GM21576 (cell line): ENCODE data around the gene CDC20.
A peak's percentile ranks its signal among the peaks of the same experiment; 100 is the strongest.

Experiments used
- ATAC-seq: cut with Tn5 transposase; IDR thresholded peaks from one replicate; pipeline ENCODE4 v1.9.1; 2021; ENCODE audit warnings: mild to moderate bottlenecking, moderate library complexity; ENCODE audit not compliant: unreplicated experiment

CDC20 gene

DNA sequence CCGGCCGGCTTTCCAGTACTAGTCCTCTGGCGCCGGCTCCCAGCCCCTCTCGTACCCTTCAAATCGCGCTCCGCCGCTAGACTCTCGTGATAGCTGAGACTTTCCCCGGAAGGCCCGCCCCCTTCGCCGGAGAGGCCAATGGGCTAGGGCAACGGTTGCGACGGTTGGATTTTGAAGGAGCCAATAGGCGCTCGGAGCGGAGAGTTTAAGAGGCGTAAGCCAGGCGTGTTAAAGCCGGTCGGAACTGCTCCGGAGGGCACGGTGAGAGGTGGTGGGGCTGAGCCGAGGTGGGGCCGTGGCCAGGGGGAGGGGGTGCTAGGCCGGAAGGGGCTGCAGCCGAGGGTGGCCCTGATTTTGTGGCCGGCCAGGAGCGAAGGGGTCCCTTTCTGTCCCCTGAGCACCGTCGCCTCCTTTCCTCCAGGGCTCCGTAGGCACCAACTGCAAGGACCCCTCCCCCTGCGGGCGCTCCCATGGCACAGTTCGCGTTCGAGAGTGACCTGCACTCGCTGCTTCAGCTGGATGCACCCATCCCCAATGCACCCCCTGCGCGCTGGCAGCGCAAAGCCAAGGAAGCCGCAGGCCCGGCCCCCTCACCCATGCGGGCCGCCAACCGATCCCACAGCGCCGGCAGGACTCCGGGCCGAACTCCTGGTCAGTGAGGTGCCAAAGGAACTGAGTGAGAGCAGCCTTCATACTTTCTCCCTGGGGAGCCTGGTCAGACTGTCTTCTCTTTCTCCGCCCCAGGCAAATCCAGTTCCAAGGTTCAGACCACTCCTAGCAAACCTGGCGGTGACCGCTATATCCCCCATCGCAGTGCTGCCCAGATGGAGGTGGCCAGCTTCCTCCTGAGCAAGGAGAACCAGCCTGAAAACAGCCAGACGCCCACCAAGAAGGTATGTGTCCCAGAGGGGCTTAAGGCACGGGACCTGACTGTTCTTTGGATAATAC lies at the start of gene CDC20:
Gene CDC20, plus strand, starts transcription at position 236 of the 948 bp plus-strand sequence. Its CDS starts 235 bp downstream, at position 471.
- ATAC-seq = peak; percentile 91

GRCh38 chr1:43309405-43310025 lies 49.3 kb upstream of the CDC20 start:
- ATAC-seq = no peak

DNA sequence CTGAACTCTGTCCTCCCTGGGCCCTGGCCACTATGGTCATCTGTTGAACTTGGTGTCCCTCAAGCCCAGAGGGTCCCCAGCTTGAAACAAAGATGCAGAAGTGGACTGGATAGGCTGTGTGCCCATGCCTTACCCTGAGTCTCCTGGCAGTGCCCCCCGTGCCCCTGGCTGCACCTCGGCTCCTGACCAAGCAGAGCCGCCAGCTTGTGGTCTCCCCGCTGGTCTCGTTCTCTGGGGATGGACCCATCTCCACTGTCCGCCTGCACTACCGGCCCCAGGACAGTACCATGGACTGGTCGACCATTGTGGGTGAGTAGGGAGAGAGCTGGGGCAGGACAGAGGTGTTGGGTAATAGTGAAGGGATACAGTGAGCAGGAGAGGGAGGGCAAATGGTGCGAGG lies 47.3 kb upstream of the CDC20 start:
- ATAC-seq = no peak

- ATAC-seq = no peak
Measured at GRCh38 chr1:43312212-43312623, 46.6 kb upstream of the CDC20 start.

- ATAC-seq = no peak
Measured at GRCh38 chr1:43312663-43313515, 45.9 kb upstream of the CDC20 start.

GRCh38 chr1:43313771-43314170 lies 45.0 kb upstream of the CDC20 start:
- ATAC-seq = no peak

GRCh38 chr1:43314233-43314632 lies 44.5 kb upstream of the CDC20 start:
- no peak for ATAC-seq

DNA sequence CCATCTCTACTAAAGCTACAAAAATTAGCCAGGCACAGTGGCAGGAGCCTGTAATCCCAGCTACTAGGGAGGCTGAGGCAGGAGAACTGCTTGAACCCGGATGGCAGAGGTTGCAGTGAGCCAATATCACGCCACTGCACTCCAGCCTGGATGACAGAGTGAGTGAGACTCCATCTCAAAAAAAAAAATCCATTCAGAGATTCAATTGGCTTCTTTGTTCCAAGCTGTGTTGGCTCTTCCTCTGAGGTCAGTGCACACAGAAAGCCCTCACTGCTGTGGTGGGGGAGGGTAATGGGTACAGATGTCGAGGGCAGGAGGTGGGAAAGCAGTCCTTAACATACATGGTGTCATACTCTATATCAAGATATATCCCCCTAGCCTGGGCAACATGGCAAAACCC lies 43.3 kb upstream of the CDC20 start:
- ATAC-seq = no peak

DNA sequence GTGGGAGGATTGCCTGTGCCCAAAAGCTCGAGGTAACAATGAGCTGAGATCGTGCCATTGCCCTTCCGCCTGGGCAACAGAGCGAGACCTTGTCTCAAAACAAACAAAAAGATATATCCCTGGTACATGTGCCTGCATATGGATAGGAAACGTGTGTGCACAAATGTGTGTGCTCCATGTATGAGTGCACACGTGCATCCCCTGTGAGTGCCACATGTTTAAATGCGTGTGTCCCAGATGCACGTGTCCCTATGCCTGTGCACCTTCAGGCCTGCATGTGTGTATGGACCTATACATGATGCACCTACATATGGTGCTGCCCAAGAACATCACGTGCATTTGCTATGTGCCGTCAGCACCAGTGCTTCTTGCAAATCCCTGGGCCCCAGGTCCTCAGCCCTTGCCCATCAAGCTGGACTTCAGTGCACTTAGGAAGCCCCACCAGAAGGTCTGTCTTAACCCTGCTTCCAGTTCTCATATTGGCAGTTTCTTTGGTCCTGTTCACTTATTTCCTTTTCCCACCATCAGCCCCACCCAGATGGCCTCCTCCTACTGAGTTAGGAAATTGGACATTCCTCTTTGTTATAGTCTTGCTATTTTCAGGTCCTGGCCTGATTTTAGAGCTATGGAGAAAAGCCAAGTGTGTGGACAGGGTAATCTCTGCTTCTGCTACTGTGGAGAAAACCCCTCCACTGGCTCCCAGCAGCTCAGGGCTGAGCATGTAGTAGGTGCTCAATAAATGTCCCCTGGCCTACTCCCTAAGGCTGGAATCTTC lies 42.6 kb upstream of the CDC20 start:
- no peak for ATAC-seq

GRCh38 chr1:43316738-43317520 lies 41.9 kb upstream of the CDC20 start:
- ATAC-seq = no peak

DNA sequence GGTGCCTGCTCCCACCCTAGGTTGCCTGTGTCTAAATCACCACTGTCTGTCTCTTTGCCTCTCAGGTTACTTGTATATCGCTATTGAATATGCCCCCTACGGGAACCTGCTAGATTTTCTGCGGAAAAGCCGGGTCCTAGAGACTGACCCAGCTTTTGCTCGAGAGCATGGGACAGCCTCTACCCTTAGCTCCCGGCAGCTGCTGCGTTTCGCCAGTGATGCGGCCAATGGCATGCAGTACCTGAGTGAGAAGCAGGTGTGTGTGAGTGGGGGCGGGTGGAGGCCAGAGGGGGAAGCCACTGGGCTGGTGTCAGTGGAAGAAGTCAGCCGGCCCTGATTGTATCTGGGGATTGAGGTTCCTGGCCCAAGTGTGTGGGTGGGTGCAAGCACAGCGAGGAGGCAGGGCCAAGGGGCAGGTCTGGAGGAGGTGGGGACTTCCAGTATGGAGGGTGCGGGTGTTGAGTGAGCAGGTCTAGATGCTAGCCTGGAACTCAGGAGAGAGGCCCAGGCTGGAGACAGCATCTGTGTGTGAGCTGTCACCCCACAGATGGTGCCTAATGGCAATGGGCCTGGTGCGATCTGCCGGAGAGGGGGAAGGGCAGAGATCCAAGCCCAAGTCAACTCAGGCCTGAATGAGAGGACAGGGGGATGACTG lies 40.8 kb upstream of the CDC20 start:
- ATAC-seq = no peak

DNA sequence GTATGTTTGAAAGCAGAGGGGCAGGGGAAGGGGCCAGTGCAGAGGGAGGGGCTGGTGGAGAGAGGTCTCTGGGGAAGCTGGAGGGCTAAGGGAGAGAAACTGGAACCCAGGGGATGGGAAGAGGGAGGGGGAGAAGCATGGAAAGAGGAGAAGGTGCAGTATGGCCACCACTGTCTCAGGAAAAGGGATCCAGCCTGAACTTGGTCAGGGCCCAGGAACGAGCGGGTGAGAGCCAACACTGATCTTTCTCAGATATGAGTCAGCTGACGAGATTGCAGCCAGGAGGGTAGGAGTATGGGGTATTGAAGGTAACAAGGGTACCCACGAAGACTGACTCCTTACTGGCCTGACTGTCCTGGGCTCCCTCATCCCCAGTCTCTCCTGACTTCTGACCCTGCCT lies 40.0 kb upstream of the CDC20 start:
- ATAC-seq = no peak

- ATAC-seq = no peak
Measured at GRCh38 chr1:43319288-43319687, 39.5 kb upstream of the CDC20 start.

DNA sequence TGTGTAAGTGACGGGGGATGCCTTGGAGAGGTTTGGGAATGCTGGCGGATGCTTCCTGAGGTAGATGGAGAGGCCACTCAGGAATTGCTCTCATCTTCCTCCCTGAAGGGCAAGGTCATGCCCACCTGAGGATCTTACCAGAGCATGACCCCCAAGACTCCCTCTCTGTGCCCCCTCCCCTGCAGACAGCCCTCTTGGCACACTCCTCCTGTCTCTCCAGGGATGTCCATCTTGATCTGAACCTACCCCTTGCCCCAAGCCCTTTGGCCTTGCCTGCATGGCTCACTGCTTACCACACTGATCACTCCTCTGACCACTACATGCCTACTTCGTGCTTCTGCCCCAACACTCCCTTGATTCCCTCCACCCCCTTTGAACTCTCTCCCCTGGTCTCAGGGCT lies 39.0 kb upstream of the CDC20 start:
- no peak for ATAC-seq

GRCh38 chr1:43321331-43321891 lies 37.4 kb upstream of the CDC20 start:
- no peak for ATAC-seq

GRCh38 chr1:43322506-43322905 lies 36.3 kb upstream of the CDC20 start:
- ATAC-seq = no peak

DNA sequence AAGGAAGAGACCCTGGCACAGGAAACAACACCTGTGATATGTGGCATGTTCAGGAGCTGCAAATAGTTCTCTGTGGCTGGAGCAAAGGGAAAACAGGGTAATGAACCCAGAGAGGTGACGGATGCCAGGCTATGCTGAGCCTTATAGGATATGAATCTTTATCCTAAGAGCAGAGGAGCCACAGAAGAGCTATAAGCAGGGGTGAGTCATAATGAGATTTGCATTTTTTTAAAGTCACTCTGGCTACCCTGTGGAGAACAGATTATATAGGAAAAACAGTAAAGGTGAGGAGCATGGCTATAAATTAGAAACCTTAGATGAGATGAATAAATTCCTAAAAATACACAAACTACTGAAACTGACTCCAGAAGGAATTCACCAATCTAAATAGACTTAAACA lies 34.0 kb upstream of the CDC20 start:
- ATAC-seq = no peak

DNA sequence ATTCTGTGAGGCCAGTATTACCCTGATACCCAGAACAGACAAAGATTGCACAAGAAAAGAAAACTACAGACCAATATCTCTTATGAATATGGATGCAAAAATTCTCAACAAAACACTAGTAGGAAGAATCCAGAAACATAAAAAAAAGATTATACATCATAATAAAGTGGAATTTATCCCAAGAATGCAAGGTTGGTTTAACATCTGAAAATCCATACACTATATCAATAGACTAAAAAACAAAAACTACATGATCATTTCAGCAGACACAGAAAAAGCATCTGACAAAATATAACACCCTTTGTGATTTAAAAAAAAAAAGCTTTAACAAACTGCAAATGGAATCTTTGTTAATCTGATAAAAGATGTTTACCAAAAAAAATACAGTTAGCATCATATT lies 33.4 kb upstream of the CDC20 start:
- ATAC-seq = no peak
